ENCODE results near the gene DTX4. TPM values are rescaled to one million over a fixed set of nuclear protein-coding genes. Genes with fewer than 3 reads are reported as not detected.

DTX4 gene
- total RNA-seq, 1 experiment from 2014 or later = 7.6 TPM

GRCh38 chr11:59225017-59225416 lies 53.1 kb downstream of the DTX4 start:
- Histone ChIP-seq H3K27ac (ENCODE audit: low read depth, low read length) (no peak overlapping the region), H4K20me1 (ENCODE audit: insufficient read depth) (no peaks in the 10 kb centered on the region), H2AFZ (ENCODE audit: low read depth, low read length, poor library complexity, severe bottlenecking) (no peak overlapping the region), H3K9me3 (ENCODE audit: control insufficient read depth in 1 of 2, insufficient read depth in 1 of 2, low read depth in 1 of 2, low read length in 2 of 2) (no peaks in the 10 kb centered on the region), H3K27me3 (ENCODE audit: insufficient read depth, low read length) (no peaks in the 10 kb centered on the region), H3K4me2 (ENCODE audit: low read length) (no peak overlapping the region), H3K9me2 (ENCODE audit: insufficient read depth) (no peaks in the 10 kb centered on the region), H3K4me1 (ENCODE audit: control insufficient read depth in 1 of 2, insufficient read depth in 2 of 2, low read length in 2 of 2) (no peaks in the 10 kb centered on the region), H3K79me2 (ENCODE audit: insufficient read depth, low read length) (no peaks in the 10 kb centered on the region), H3K9ac (ENCODE audit: low read length) (no peak overlapping the region), H3K36me3 (ENCODE audit: control insufficient read depth in 1 of 2, insufficient read depth in 2 of 2, low read length in 2 of 2) (no peaks in the 10 kb centered on the region), H3K4me3 (replicated peaks in 1 of 2; ENCODE audit: low read depth in 1 of 2, low read length in 2 of 2) (no peak overlapping the region)
- ChIA-PET POLR2A (no interaction called here), RAD21 (ENCODE audit: low non-redundant PET in 1 of 2, low total read pairs in 2 of 2, uncharacterized antibody in 2 of 2, unreplicated experiment in 2 of 2) (no interaction called here), CTCF (no interaction called here)
- DNase-seq (ENCODE audit: low read depth, low spot score) (no peak), ATAC-seq (no peak)
- intact Hi-C loops (cut with micrococcal nuclease) = no loop called here
- BruUV-seq (replicated peaks) = no TSS peak
- TF ChIP-seq, protein P1, sequence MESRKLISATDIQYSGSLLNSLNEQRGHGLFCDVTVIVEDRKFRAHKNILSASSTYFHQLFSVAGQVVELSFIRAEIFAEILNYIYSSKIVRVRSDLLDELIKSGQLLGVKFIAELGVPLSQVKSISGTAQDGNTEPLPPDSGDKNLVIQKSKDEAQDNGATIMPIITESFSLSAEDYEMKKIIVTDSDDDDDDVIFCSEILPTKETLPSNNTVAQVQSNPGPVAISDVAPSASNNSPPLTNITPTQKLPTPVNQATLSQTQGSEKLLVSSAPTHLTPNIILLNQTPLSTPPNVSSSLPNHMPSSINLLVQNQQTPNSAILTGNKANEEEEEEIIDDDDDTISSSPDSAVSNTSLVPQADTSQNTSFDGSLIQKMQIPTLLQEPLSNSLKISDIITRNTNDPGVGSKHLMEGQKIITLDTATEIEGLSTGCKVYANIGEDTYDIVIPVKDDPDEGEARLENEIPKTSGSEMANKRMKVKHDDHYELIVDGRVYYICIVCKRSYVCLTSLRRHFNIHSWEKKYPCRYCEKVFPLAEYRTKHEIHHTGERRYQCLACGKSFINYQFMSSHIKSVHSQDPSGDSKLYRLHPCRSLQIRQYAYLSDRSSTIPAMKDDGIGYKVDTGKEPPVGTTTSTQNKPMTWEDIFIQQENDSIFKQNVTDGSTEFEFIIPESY (IDR thresholded peaks at IDR 0.05; ENCODE audit: extremely low read depth, insufficient replicate concordance, low read length) = no peak
- no peak for TF ChIP-seq ZFX (IDR thresholded peaks at IDR 0.05)
- no peak for TF ChIP-seq EZH2phosphoT487 (IDR thresholded peaks at IDR 0.05; ENCODE audit: borderline replicate concordance)
- TF ChIP-seq FOSL1 (IDR thresholded peaks at IDR 0.05; ENCODE audit: low read depth) = no peak
- no peak for TF ChIP-seq EGR1 (IDR thresholded peaks at IDR 0.05; ENCODE audit: low read depth)
- TF ChIP-seq JUND (IDR thresholded peaks at IDR 0.05) = no peak
- TF ChIP-seq SP1 (IDR thresholded peaks at IDR 0.05; ENCODE audit: low read depth) = no peak
- TF ChIP-seq ELF1 (IDR thresholded peaks at IDR 0.05; ENCODE audit: borderline replicate concordance, low read depth) = no peak
- no peak for TF ChIP-seq SIN3A (IDR thresholded peaks at IDR 0.05; ENCODE audit: low read depth)
- TF ChIP-seq ZNF274 (IDR thresholded peaks at IDR 0.05; ENCODE audit: low read depth, low read length) = no peak
- no peak for TF ChIP-seq SRF (IDR thresholded peaks at IDR 0.05; ENCODE audit: low read depth)
- TF ChIP-seq ATF3 (IDR thresholded peaks at IDR 0.05) = no peak
- TF ChIP-seq YY1 (IDR thresholded peaks at IDR 0.05; ENCODE audit: extremely low read depth, insufficient replicate concordance, low read depth, low read length) = no peak
- no peak for TF ChIP-seq TCF7L2 (IDR thresholded peaks at IDR 0.05; ENCODE audit: borderline replicate concordance, extremely low read depth, insufficient read depth, insufficient read length)
- TF ChIP-seq POLR2A (IDR thresholded peaks at IDR 0.05; ENCODE audit: borderline replicate concordance, extremely low read depth, insufficient read depth, insufficient read length) = no peak
- TF ChIP-seq EZH2 (IDR thresholded peaks at IDR 0.05) = no peak
- TF ChIP-seq, protein P2, sequence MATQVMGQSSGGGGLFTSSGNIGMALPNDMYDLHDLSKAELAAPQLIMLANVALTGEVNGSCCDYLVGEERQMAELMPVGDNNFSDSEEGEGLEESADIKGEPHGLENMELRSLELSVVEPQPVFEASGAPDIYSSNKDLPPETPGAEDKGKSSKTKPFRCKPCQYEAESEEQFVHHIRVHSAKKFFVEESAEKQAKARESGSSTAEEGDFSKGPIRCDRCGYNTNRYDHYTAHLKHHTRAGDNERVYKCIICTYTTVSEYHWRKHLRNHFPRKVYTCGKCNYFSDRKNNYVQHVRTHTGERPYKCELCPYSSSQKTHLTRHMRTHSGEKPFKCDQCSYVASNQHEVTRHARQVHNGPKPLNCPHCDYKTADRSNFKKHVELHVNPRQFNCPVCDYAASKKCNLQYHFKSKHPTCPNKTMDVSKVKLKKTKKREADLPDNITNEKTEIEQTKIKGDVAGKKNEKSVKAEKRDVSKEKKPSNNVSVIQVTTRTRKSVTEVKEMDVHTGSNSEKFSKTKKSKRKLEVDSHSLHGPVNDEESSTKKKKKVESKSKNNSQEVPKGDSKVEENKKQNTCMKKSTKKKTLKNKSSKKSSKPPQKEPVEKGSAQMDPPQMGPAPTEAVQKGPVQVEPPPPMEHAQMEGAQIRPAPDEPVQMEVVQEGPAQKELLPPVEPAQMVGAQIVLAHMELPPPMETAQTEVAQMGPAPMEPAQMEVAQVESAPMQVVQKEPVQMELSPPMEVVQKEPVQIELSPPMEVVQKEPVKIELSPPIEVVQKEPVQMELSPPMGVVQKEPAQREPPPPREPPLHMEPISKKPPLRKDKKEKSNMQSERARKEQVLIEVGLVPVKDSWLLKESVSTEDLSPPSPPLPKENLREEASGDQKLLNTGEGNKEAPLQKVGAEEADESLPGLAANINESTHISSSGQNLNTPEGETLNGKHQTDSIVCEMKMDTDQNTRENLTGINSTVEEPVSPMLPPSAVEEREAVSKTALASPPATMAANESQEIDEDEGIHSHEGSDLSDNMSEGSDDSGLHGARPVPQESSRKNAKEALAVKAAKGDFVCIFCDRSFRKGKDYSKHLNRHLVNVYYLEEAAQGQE (IDR thresholded peaks at IDR 0.05; ENCODE audit: low read depth) = no peak
- no peak for TF ChIP-seq CEBPB (IDR thresholded peaks at IDR 0.05; ENCODE audit: low read depth)
- TF ChIP-seq, protein P3, sequence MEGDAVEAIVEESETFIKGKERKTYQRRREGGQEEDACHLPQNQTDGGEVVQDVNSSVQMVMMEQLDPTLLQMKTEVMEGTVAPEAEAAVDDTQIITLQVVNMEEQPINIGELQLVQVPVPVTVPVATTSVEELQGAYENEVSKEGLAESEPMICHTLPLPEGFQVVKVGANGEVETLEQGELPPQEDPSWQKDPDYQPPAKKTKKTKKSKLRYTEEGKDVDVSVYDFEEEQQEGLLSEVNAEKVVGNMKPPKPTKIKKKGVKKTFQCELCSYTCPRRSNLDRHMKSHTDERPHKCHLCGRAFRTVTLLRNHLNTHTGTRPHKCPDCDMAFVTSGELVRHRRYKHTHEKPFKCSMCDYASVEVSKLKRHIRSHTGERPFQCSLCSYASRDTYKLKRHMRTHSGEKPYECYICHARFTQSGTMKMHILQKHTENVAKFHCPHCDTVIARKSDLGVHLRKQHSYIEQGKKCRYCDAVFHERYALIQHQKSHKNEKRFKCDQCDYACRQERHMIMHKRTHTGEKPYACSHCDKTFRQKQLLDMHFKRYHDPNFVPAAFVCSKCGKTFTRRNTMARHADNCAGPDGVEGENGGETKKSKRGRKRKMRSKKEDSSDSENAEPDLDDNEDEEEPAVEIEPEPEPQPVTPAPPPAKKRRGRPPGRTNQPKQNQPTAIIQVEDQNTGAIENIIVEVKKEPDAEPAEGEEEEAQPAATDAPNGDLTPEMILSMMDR (IDR thresholded peaks at IDR 0.05 in 2 of 3, conservative IDR thresholded peaks at IDR 0.05 in 1 of 3; ENCODE audit: borderline replicate concordance in 1 of 3, insufficient read depth in 1 of 3, low read depth in 2 of 3, low read length in 2 of 3) = no peak

Data from HCT116 (cell line).